Inflammatory macrophage treated with lipopolysaccharide for 1 hour (primary cell): ENCODE results near the gene SUB1.
A peak's percentile ranks its signal among the peaks of the same experiment; 100 is the strongest.
"Not testable (repeated sequence)": the region's sequence is repeated elsewhere in the genome, so short reads cannot be mapped to it uniquely, and the experiment has no call there.

Experiments
- DNase-seq, 2 donors: peaks; one replicate each; pipeline ENCODE4 v3.0.0-alpha.2; 2020 to 2022

Gene SUB1

GRCh38 chr5:32585446-32586275, at the start of gene SUB1:
Gene SUB1 (plus strand): TSS chr5:32585557. CDS start chr5:32588513, 2,956 bp downstream.
- peak; percentile 87 to 93 for DNase-seq

- DNase-seq: no peak
Measured at GRCh38 chr5:32536246-32536645, 49.1 kb upstream of the SUB1 start.

GRCh38 chr5:32537437-32538029, 47.8 kb upstream of the SUB1 start:
- peak; percentile 56 to 68 for DNase-seq

- no peak for DNase-seq
Measured at GRCh38 chr5:32538031-32538547, 47.3 kb upstream of the SUB1 start.

- peak; percentile 69 to 89 for DNase-seq
Measured at GRCh38 chr5:32539981-32540845, 45.1 kb upstream of the SUB1 start.

- DNase-seq: no peak
Measured at GRCh38 chr5:32541241-32541640, 44.1 kb upstream of the SUB1 start.

GRCh38 chr5:32542216-32543059, 42.9 kb upstream of the SUB1 start:
- DNase-seq: peak; percentile 49 to 65

- no peak for DNase-seq
Measured at GRCh38 chr5:32543291-32543690, 42.1 kb upstream of the SUB1 start.

- no peak for DNase-seq
Measured at GRCh38 chr5:32545102-32545800, 40.1 kb upstream of the SUB1 start.

- no peak for DNase-seq
Measured at GRCh38 chr5:32551194-32551593, 34.2 kb upstream of the SUB1 start.

- no peak for DNase-seq
Measured at GRCh38 chr5:32551865-32552264, 33.5 kb upstream of the SUB1 start.

- DNase-seq: not testable (repeated sequence)
Measured at GRCh38 chr5:32552491-32552890, 32.9 kb upstream of the SUB1 start.

GRCh38 chr5:32552936-32553335, 32.4 kb upstream of the SUB1 start:
- no peak for DNase-seq

GRCh38 chr5:32554181-32554780, 31.1 kb upstream of the SUB1 start:
- DNase-seq: peak; percentile 53 to 72

GRCh38 chr5:32556543-32556942, 28.8 kb upstream of the SUB1 start:
- not testable (repeated sequence) for DNase-seq

- DNase-seq: no peak
Measured at GRCh38 chr5:32559411-32559810, 25.9 kb upstream of the SUB1 start.

- DNase-seq: no peak
Measured at GRCh38 chr5:32559921-32560320, 25.4 kb upstream of the SUB1 start.

- DNase-seq: no peak
Measured at GRCh38 chr5:32562056-32562455, 23.3 kb upstream of the SUB1 start.

- no peak for DNase-seq
Measured at GRCh38 chr5:32562843-32563242, 22.5 kb upstream of the SUB1 start.

- DNase-seq: no peak
Measured at GRCh38 chr5:32563614-32564013, 21.7 kb upstream of the SUB1 start.

- DNase-seq: no peak
Measured at GRCh38 chr5:32565145-32565544, 20.2 kb upstream of the SUB1 start.
